ENCODE results near the gene ATRNL1. TPM values are rescaled to one million over a fixed set of nuclear protein-coding genes. Genes with fewer than 3 reads are reported as not detected.

ATRNL1 gene
- total and polyA plus RNA-seq, 2 experiments from 2014 or later, result 4.8 to 29.7 TPM

- Histone ChIP-seq H4K20me1 (replicated peaks; ENCODE audit: insufficient read depth) (no peaks in the 10 kb centered on the region), H3K27ac (ENCODE audit: low read depth) (no peak overlapping the region), H3K4me3 (no peak overlapping the region), H3K4me1 (ENCODE audit: insufficient read depth) (no peaks in the 10 kb centered on the region), H3K4me2 (no peak overlapping the region), H3K79me2 (replicated peaks; ENCODE audit: insufficient read depth) (no peaks in the 10 kb centered on the region), H3F3A (replicated peaks; ENCODE audit: low read depth) (no peaks in the 10 kb centered on the region), H2AFZ (no peak overlapping the region), H3K27me3 (ENCODE audit: insufficient read depth) (no peaks in the 10 kb centered on the region), H3K36me3 (ENCODE audit: insufficient read depth) (no peaks in the 10 kb centered on the region), H3K9me2 (ENCODE audit: insufficient read depth) (no peaks in the 10 kb centered on the region)
- Mint-ChIP-seq H3K9me3 (no peaks in the 10 kb centered on the region), H3K4me3 (no peak overlapping the region), H3K27me3 (ENCODE audit: insufficient read depth, low read depth, poor library complexity) (peaks cover 3% of the 10 kb centered on the region), H3K36me3 (ENCODE audit: low read depth) (no peaks in the 10 kb centered on the region), H3K4me1 (no peaks in the 10 kb centered on the region), H3K27ac (no peak overlapping the region)
- ATAC-seq, result no peak
- DNase-seq (ENCODE audit: low spot score), result no peak
- TF ChIP-seq, protein P1, sequence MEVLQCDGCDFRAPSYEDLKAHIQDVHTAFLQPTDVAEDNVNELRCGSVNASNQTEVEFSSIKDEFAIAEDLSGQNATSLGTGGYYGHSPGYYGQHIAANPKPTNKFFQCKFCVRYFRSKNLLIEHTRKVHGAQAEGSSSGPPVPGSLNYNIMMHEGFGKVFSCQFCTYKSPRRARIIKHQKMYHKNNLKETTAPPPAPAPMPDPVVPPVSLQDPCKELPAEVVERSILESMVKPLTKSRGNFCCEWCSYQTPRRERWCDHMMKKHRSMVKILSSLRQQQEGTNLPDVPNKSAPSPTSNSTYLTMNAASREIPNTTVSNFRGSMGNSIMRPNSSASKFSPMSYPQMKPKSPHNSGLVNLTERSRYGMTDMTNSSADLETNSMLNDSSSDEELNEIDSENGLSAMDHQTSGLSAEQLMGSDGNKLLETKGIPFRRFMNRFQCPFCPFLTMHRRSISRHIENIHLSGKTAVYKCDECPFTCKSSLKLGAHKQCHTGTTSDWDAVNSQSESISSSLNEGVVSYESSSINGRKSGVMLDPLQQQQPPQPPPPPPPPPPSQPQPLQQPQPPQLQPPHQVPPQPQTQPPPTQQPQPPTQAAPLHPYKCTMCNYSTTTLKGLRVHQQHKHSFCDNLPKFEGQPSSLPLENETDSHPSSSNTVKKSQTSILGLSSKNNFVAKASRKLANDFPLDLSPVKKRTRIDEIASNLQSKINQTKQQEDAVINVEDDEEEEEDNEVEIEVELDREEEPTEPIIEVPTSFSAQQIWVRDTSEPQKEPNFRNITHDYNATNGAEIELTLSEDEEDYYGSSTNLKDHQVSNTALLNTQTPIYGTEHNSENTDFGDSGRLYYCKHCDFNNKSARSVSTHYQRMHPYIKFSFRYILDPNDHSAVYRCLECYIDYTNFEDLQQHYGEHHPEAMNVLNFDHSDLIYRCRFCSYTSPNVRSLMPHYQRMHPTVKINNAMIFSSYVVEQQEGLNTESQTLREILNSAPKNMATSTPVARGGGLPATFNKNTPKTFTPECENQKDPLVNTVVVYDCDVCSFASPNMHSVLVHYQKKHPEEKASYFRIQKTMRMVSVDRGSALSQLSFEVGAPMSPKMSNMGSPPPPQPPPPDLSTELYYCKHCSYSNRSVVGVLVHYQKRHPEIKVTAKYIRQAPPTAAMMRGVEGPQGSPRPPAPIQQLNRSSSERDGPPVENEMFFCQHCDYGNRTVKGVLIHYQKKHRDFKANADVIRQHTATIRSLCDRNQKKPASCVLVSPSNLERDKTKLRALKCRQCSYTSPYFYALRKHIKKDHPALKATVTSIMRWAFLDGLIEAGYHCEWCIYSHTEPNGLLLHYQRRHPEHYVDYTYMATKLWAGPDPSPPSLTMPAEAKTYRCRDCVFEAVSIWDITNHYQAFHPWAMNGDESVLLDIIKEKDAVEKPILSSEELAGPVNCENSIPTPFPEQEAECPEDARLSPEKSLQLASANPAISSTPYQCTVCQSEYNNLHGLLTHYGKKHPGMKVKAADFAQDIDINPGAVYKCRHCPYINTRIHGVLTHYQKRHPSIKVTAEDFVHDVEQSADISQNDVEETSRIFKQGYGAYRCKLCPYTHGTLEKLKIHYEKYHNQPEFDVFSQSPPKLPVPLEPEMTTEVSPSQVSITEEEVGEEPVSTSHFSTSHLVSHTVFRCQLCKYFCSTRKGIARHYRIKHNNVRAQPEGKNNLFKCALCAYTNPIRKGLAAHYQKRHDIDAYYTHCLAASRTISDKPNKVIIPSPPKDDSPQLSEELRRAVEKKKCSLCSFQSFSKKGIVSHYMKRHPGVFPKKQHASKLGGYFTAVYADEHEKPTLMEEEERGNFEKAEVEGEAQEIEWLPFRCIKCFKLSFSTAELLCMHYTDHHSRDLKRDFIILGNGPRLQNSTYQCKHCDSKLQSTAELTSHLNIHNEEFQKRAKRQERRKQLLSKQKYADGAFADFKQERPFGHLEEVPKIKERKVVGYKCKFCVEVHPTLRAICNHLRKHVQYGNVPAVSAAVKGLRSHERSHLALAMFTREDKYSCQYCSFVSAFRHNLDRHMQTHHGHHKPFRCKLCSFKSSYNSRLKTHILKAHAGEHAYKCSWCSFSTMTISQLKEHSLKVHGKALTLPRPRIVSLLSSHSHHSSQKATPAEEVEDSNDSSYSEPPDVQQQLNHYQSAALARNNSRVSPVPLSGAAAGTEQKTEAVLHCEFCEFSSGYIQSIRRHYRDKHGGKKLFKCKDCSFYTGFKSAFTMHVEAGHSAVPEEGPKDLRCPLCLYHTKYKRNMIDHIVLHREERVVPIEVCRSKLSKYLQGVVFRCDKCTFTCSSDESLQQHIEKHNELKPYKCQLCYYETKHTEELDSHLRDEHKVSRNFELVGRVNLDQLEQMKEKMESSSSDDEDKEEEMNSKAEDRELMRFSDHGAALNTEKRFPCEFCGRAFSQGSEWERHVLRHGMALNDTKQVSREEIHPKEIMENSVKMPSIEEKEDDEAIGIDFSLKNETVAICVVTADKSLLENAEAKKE (CRISPR knock-in tag; IDR thresholded peaks at IDR 0.05), result no peak
- no peak for TF ChIP-seq NANOG (IDR thresholded peaks at IDR 0.05; ENCODE audit: borderline replicate concordance)
- TF ChIP-seq CTCF (conservative IDR thresholded peaks at IDR 0.05; ENCODE audit: low read depth in 2 of 2), result no peak
- TF ChIP-seq, protein P2, sequence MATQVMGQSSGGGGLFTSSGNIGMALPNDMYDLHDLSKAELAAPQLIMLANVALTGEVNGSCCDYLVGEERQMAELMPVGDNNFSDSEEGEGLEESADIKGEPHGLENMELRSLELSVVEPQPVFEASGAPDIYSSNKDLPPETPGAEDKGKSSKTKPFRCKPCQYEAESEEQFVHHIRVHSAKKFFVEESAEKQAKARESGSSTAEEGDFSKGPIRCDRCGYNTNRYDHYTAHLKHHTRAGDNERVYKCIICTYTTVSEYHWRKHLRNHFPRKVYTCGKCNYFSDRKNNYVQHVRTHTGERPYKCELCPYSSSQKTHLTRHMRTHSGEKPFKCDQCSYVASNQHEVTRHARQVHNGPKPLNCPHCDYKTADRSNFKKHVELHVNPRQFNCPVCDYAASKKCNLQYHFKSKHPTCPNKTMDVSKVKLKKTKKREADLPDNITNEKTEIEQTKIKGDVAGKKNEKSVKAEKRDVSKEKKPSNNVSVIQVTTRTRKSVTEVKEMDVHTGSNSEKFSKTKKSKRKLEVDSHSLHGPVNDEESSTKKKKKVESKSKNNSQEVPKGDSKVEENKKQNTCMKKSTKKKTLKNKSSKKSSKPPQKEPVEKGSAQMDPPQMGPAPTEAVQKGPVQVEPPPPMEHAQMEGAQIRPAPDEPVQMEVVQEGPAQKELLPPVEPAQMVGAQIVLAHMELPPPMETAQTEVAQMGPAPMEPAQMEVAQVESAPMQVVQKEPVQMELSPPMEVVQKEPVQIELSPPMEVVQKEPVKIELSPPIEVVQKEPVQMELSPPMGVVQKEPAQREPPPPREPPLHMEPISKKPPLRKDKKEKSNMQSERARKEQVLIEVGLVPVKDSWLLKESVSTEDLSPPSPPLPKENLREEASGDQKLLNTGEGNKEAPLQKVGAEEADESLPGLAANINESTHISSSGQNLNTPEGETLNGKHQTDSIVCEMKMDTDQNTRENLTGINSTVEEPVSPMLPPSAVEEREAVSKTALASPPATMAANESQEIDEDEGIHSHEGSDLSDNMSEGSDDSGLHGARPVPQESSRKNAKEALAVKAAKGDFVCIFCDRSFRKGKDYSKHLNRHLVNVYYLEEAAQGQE (IDR thresholded peaks at IDR 0.05; ENCODE audit: unreplicated experiment), result no peak
Measured at GRCh38 chr10:115866174-115866573, 773.0 kb downstream of the ATRNL1 start.

Measured in GM23338 (cell line).